Activated CD4-positive, alpha-beta memory T cell treated with anti-CD3 and anti-CD28 coated beads, Interleukin-2, amount 10 ng/mL, durations not matched to agents 7 days and 5 days (primary cell): ENCODE measurements around the gene MPPED1. TPM values are rescaled to one million over a fixed set of nuclear protein-coding genes. Genes with fewer than 3 reads are reported as not detected.

Source experiments
- CTCF ChIA-PET: fragments of 350-600 bp; sonication (Branson Sonifier 250); formaldehyde crosslinking; loops from one replicate; lab custom pipeline; 2021; ENCODE audit warnings: antibody characterized with exemption, inconsistent platforms; lab: Charles Lee
- POLR2A ChIA-PET: fragments of 350-600 bp; sonication (Branson Sonifier 250); formaldehyde crosslinking; loops from one replicate; lab custom pipeline; 2021; ENCODE audit warnings: antibody characterized with exemption; lab: Charles Lee
- DNase-seq: peaks from one replicate; pipeline ENCODE4 v3.0.0-alpha.2; 2020
- H3K27ac Mint-ChIP-seq: one replicate; pipeline ENCODE4 v1.8.0; 2021; ENCODE audit warnings: mild to moderate bottlenecking, mixed read lengths
- H3K27me3 Mint-ChIP-seq: one replicate; pipeline ENCODE4 v1.8.0; 2021; ENCODE audit warnings: mixed read lengths
- H3K36me3 Mint-ChIP-seq: one replicate; pipeline ENCODE4 v1.8.0; 2021; ENCODE audit warnings: low read depth, mixed read lengths
- H3K4me1 Mint-ChIP-seq: one replicate; pipeline ENCODE4 v1.8.0; 2021; ENCODE audit warnings: mixed read lengths
- H3K4me3 Mint-ChIP-seq: one replicate; pipeline ENCODE4 v1.8.0; 2021; ENCODE audit warnings: mild to moderate bottlenecking, mixed read lengths
- H3K9me3 Mint-ChIP-seq: one replicate; pipeline ENCODE4 v1.8.0; 2021; ENCODE audit warnings: mixed read lengths
- total RNA-seq, 2 experiments: library from RNA; stranded (reverse); gene quantifications; one replicate each; pipeline ENCODE4 v1.2.3, GENCODE V29; 2021

MPPED1 gene
- total RNA-seq, 2 experiments from 2014 or later = not detected

GRCh38 chr22:43396321-43396933, 15.4 kb upstream of the MPPED1 start:
- CTCF ChIA-PET = no interaction called here
- H3K4me1 Mint-ChIP-seq = no peaks in the 10 kb centered on the region

GRCh38 chr22:43396934-43397457, 14.8 kb upstream of the MPPED1 start:
- no peaks in the 10 kb centered on the region for H3K36me3 Mint-ChIP-seq
- no peak for DNase-seq
- H3K4me1 Mint-ChIP-seq = no peaks in the 10 kb centered on the region
- no peaks in the 10 kb centered on the region for H3K9me3 Mint-ChIP-seq
- H3K27me3 Mint-ChIP-seq = no peaks in the 10 kb centered on the region
- POLR2A ChIA-PET = no interaction called here
- no peak overlapping the region for H3K27ac Mint-ChIP-seq
- CTCF ChIA-PET = no interaction called here
- no peak overlapping the region for H3K4me3 Mint-ChIP-seq

More at GRCh38 chr22:43396321-43396933, 15.4 kb upstream of the MPPED1 start:
- Mint-ChIP-seq H3K4me3 (no peak overlapping the region), H3K9me3 (no peaks in the 10 kb centered on the region), H3K27ac (no peak overlapping the region), H3K36me3 (no peaks in the 10 kb centered on the region), H3K27me3 (no peaks in the 10 kb centered on the region)
- DNase-seq = no peak
- POLR2A ChIA-PET = no interaction called here

- POLR2A ChIA-PET = no interaction called here
- H3K27ac Mint-ChIP-seq = no peak overlapping the region
These were observed 14.0 kb upstream of the MPPED1 start for GRCh38 chr22:43397766-43398165.

GRCh38 chr22:43398246-43398645, 13.6 kb upstream of the MPPED1 start:
- Mint-ChIP-seq H3K9me3 (no peaks in the 10 kb centered on the region), H3K4me3 (no peak overlapping the region), H3K36me3 (no peaks in the 10 kb centered on the region), H3K27ac (no peak overlapping the region), H3K27me3 (no peaks in the 10 kb centered on the region), H3K4me1 (no peaks in the 10 kb centered on the region)
- CTCF ChIA-PET = no interaction called here
- no peak for DNase-seq
- POLR2A ChIA-PET = no interaction called here

More at GRCh38 chr22:43397766-43398165, 14.0 kb upstream of the MPPED1 start:
- no peaks in the 10 kb centered on the region for H3K27me3 Mint-ChIP-seq
- H3K4me3 Mint-ChIP-seq = no peak overlapping the region
- H3K36me3 Mint-ChIP-seq = no peaks in the 10 kb centered on the region
- H3K9me3 Mint-ChIP-seq = no peaks in the 10 kb centered on the region
- no peak for DNase-seq
- CTCF ChIA-PET = no interaction called here
- H3K4me1 Mint-ChIP-seq = no peaks in the 10 kb centered on the region

- no peak overlapping the region for H3K4me3 Mint-ChIP-seq
- POLR2A ChIA-PET = no interaction called here
- CTCF ChIA-PET = no interaction called here
- no peak overlapping the region for H3K27ac Mint-ChIP-seq
- H3K9me3 Mint-ChIP-seq = no peaks in the 10 kb centered on the region
- no peaks in the 10 kb centered on the region for H3K27me3 Mint-ChIP-seq
- DNase-seq = no peak
- H3K36me3 Mint-ChIP-seq = no peaks in the 10 kb centered on the region
- no peaks in the 10 kb centered on the region for H3K4me1 Mint-ChIP-seq
These were observed 12.9 kb upstream of the MPPED1 start for GRCh38 chr22:43398910-43399309.

- no peaks in the 10 kb centered on the region for H3K9me3 Mint-ChIP-seq
- ChIA-PET CTCF (no interaction called here), POLR2A (no interaction called here)
- H3K4me3 Mint-ChIP-seq = no peak overlapping the region
- H3K27me3 Mint-ChIP-seq = no peaks in the 10 kb centered on the region
- no peaks in the 10 kb centered on the region for H3K36me3 Mint-ChIP-seq
- no peaks in the 10 kb centered on the region for H3K4me1 Mint-ChIP-seq
- no peak for DNase-seq
- H3K27ac Mint-ChIP-seq = no peak overlapping the region
These were observed 12.4 kb upstream of the MPPED1 start for GRCh38 chr22:43399338-43399979.

GRCh38 chr22:43399980-43400358, 11.8 kb upstream of the MPPED1 start:
- no peaks in the 10 kb centered on the region for H3K27me3 Mint-ChIP-seq
- POLR2A ChIA-PET = no interaction called here
- DNase-seq = no peak
- H3K9me3 Mint-ChIP-seq = no peaks in the 10 kb centered on the region
- H3K4me1 Mint-ChIP-seq = no peaks in the 10 kb centered on the region
- H3K36me3 Mint-ChIP-seq = no peaks in the 10 kb centered on the region
- CTCF ChIA-PET = no interaction called here
- no peak overlapping the region for H3K4me3 Mint-ChIP-seq
- H3K27ac Mint-ChIP-seq = no peak overlapping the region

- ChIA-PET POLR2A (no interaction called here), CTCF (no interaction called here)
- no peak for DNase-seq
- Mint-ChIP-seq H3K9me3 (no peaks in the 10 kb centered on the region), H3K4me3 (no peak overlapping the region), H3K36me3 (no peaks in the 10 kb centered on the region), H3K4me1 (no peaks in the 10 kb centered on the region), H3K27ac (no peak overlapping the region), H3K27me3 (no peaks in the 10 kb centered on the region)
These were observed 11.4 kb upstream of the MPPED1 start for GRCh38 chr22:43400449-43400848.

GRCh38 chr22:43401233-43401632, 10.6 kb upstream of the MPPED1 start:
- H3K4me3 Mint-ChIP-seq = no peak overlapping the region

GRCh38 chr22:43401661-43402060, 10.2 kb upstream of the MPPED1 start:
- Mint-ChIP-seq H3K4me1 (no peaks in the 10 kb centered on the region), H3K9me3 (no peaks in the 10 kb centered on the region), H3K36me3 (no peaks in the 10 kb centered on the region), H3K27me3 (peaks cover 2% of the 10 kb centered on the region), H3K4me3 (no peak overlapping the region), H3K27ac (no peak overlapping the region)
- DNase-seq = no peak
- ChIA-PET CTCF (no interaction called here), POLR2A (no interaction called here)

More at GRCh38 chr22:43401233-43401632, 10.6 kb upstream of the MPPED1 start:
- no peaks in the 10 kb centered on the region for H3K4me1 Mint-ChIP-seq
- POLR2A ChIA-PET = no interaction called here
- H3K27ac Mint-ChIP-seq = no peak overlapping the region
- H3K27me3 Mint-ChIP-seq = peaks cover 2% of the 10 kb centered on the region
- H3K36me3 Mint-ChIP-seq = no peaks in the 10 kb centered on the region
- H3K9me3 Mint-ChIP-seq = no peaks in the 10 kb centered on the region
- no peak for DNase-seq
- CTCF ChIA-PET = no interaction called here

- CTCF ChIA-PET = no interaction called here
- H3K4me3 Mint-ChIP-seq = no peak overlapping the region
- POLR2A ChIA-PET = no interaction called here
- H3K27me3 Mint-ChIP-seq = peaks cover 2% of the 10 kb centered on the region
- H3K4me1 Mint-ChIP-seq = no peaks in the 10 kb centered on the region
- no peaks in the 10 kb centered on the region for H3K36me3 Mint-ChIP-seq
- no peak overlapping the region for H3K27ac Mint-ChIP-seq
- H3K9me3 Mint-ChIP-seq = no peaks in the 10 kb centered on the region
- no peak for DNase-seq
These were observed 9.7 kb upstream of the MPPED1 start for GRCh38 chr22:43402128-43402527.

- Mint-ChIP-seq H3K27ac (no peak overlapping the region), H3K4me3 (no peak overlapping the region), H3K27me3 (peaks cover 9% of the 10 kb centered on the region), H3K36me3 (no peaks in the 10 kb centered on the region), H3K9me3 (no peaks in the 10 kb centered on the region), H3K4me1 (no peaks in the 10 kb centered on the region)
- POLR2A ChIA-PET = no interaction called here
- CTCF ChIA-PET = no interaction called here
- DNase-seq = no peak
These were observed 7.0 kb upstream of the MPPED1 start for GRCh38 chr22:43404673-43405385.

GRCh38 chr22:43406186-43406790, 5.5 kb upstream of the MPPED1 start:
- H3K4me3 Mint-ChIP-seq = no peak overlapping the region
- POLR2A ChIA-PET = no interaction called here

More at GRCh38 chr22:43406186-43406790, 5.5 kb upstream of the MPPED1 start:
- Mint-ChIP-seq H3K27ac (no peak overlapping the region), H3K27me3 (peaks cover 23% of the 10 kb centered on the region), H3K36me3 (no peaks in the 10 kb centered on the region), H3K4me1 (no peaks in the 10 kb centered on the region), H3K9me3 (no peaks in the 10 kb centered on the region)
- CTCF ChIA-PET = no interaction called here
- DNase-seq = no peak
